K562 (cell line): ENCODE measurements around the gene SLC25A21. TPM values are rescaled to one million over a fixed set of nuclear protein-coding genes. Genes with fewer than 3 reads are reported as not detected.

Source experiments
- BDP1 ChIP-seq: IDR thresholded peaks from 3 replicates; pipeline ENCODE4 v1.6.1; 2011; ENCODE audit not compliant: insufficient read length, insufficient read depth
- BHLHE40 ChIP-seq: IDR thresholded peaks from 2 replicates; pipeline ENCODE4 v1.6.1; 2011; ENCODE audit warnings: low read length, improper control_type of control experiment
- FUS ChIP-seq: fragments of 200-400 bp; formaldehyde crosslinking; optimal IDR thresholded peaks from 2 replicates; pipeline ENCODE3; 2017; ENCODE audit warnings: low read depth, low read length
- GABPB2 ChIP-seq: fragments of 250-450 bp; sonication (Bioruptor Pico); conservative IDR thresholded peaks from 2 replicates; pipeline ENCODE4 v1.5.1; 2021; ENCODE audit warnings: mild to moderate bottlenecking
- HEY1 ChIP-seq: fragments of 250-450 bp; sonication (Bioruptor Pico); IDR thresholded peaks from 2 replicates; pipeline ENCODE4 v1.5.0; 2020; ENCODE audit warnings: mild to moderate bottlenecking, moderate library complexity, borderline replicate concordance
- HOXB6 ChIP-seq: fragments of 250-450 bp; sonication (Bioruptor Pico); IDR thresholded peaks from 2 replicates; pipeline ENCODE4 v1.5.1; 2022; ENCODE audit warnings: mild to moderate bottlenecking, borderline replicate concordance
- MAFG ChIP-seq: fragments of 450-650 bp; conservative IDR thresholded peaks from 2 replicates; pipeline ENCODE4 v1.6.1; 2016; ENCODE audit warnings: missing genetic modification characterization, missing compliant biosample characterization
- NFRKB ChIP-seq: fragments of 450-650 bp; IDR thresholded peaks from 2 replicates; pipeline ENCODE4 v1.6.1; 2016; ENCODE audit warnings: low read depth
- RFX1 ChIP-seq: fragments of 450-650 bp; IDR thresholded peaks from 2 replicates; pipeline ENCODE4 v1.6.1; 2016; ENCODE audit warnings: mild to moderate bottlenecking, moderate library complexity
- SMARCC2 ChIP-seq: fragments of 450-650 bp; IDR thresholded peaks from 2 replicates; pipeline ENCODE4 v1.6.1; 2017; ENCODE audit warnings: antibody characterized with exemption, moderate library complexity, mild to moderate bottlenecking, low read depth
- SMC3 ChIP-seq: conservative IDR thresholded peaks from 2 replicates; pipeline ENCODE4 v1.6.1; 2011; ENCODE audit warnings: low read depth, low read length, improper control_type of control experiment; ENCODE audit not compliant: insufficient read depth
- SREBF1 ChIP-seq: fragments of 150-350 bp; IDR thresholded peaks from 2 replicates; pipeline ENCODE4 v1.6.1; 2014; ENCODE audit warnings: antibody characterized with exemption, low read depth, low read length, borderline replicate concordance
- TCF3 ChIP-seq: sonication (generic); formaldehyde crosslinking; IDR thresholded peaks from 2 replicates; pipeline ENCODE4 v1.4.0; 2020; ENCODE audit warnings: mild to moderate bottlenecking, missing genetic modification reagents
- TCF7 ChIP-seq: sonication (generic); IDR thresholded peaks from 2 replicates; pipeline ENCODE4 v1.6.1; 2016; ENCODE audit warnings: antibody characterized with exemption, borderline replicate concordance
- ZBTB1 ChIP-seq: sonication (generic); formaldehyde crosslinking; IDR thresholded peaks from 2 replicates; pipeline ENCODE4 v1.8.1; 2023; ENCODE audit warnings: missing genetic modification reagents, low read depth, mild to moderate bottlenecking, borderline replicate concordance
- ZBTB33 ChIP-seq: sonication (generic); formaldehyde crosslinking; IDR thresholded peaks from 2 replicates; pipeline ENCODE4 v1.8.1; 2023; ENCODE audit warnings: mild to moderate bottlenecking, missing genetic modification reagents
- ZNF197 ChIP-seq: fragments of 200-800 bp; sonication (Bioruptor generic); IDR thresholded peaks from 2 replicates; pipeline ENCODE4 v1.6.1; 2016; ENCODE audit warnings: low read depth, missing genetic modification characterization, missing compliant biosample characterization
- ZNF274 ChIP-seq: IDR thresholded peaks from 2 replicates; pipeline ENCODE4 v1.6.1; 2011; ENCODE audit warnings: low read depth, mild to moderate bottlenecking, low read length, moderate library complexity, borderline replicate concordance
- ZNF444 ChIP-seq: fragments of 250-450 bp; sonication (Bioruptor Pico); IDR thresholded peaks from 2 replicates; pipeline ENCODE4 v1.4.0; 2020; ENCODE audit warnings: mild to moderate bottlenecking, moderate library complexity
- ZNF778 ChIP-seq: fragments of 450-650 bp; formaldehyde crosslinking; IDR thresholded peaks from 2 replicates; pipeline ENCODE4 v1.4.0; 2020; ENCODE audit warnings: mild to moderate bottlenecking, moderate library complexity
- polyA plus RNA-seq, 8 experiments: library from polyadenylated mRNA; depleted of rRNA in 4 of 8; stranded (reverse) in 5 of 8; unstranded in 3 of 8; fragments of >200 nt; fragmentation: Nextera tagmentation in 2 of 8; fragmentation: Illumina TruSeq in 1 of 8; extraction: Ambion mirVana in 2 of 8; extraction: Trizol in 1 of 8; gene quantifications; 2 replicates each; pipeline versions ENCODE4 v1.2.1 to v1.2.3, GENCODE V29; 2011 to 2014; ENCODE audit warnings: inconsistent platforms in 1 of 8, missing spikeins in 1 of 8
- total RNA-seq, 7 experiments: library from RNA; depleted of rRNA in 6 of 7; stranded (reverse); fragments of >200 nt in 6 of 7; fragmentation: Illumina TruSeq in 2 of 7; extraction: Trizol in 2 of 7; gene quantifications; 2 replicates each; pipeline versions ENCODE4 v1.2.1 to v1.2.3, GENCODE V29; 2011 to 2021; ENCODE audit warnings: low replicate concordance in 1 of 7
- TF ChIP-seq, protein P1 (sequence below): fragments of 250-450 bp; sonication (Bioruptor Pico); IDR thresholded peaks from 2 replicates; pipeline ENCODE4 v1.5.0; 2022; ENCODE audit warnings: mild to moderate bottlenecking
- TF ChIP-seq, protein P2 (sequence below): sonication (generic); formaldehyde crosslinking; IDR thresholded peaks from 2 replicates; pipeline ENCODE4 v1.8.1; 2023; ENCODE audit warnings: missing genetic modification reagents, mild to moderate bottlenecking, borderline replicate concordance

SLC25A21 gene
- total and polyA plus RNA-seq, 9 of the 15 experiments (the other 6 are each of a cell fraction or from before 2014, with no cell fraction given), result 15.2 to 46.7 (median 28.7) TPM

DNA sequence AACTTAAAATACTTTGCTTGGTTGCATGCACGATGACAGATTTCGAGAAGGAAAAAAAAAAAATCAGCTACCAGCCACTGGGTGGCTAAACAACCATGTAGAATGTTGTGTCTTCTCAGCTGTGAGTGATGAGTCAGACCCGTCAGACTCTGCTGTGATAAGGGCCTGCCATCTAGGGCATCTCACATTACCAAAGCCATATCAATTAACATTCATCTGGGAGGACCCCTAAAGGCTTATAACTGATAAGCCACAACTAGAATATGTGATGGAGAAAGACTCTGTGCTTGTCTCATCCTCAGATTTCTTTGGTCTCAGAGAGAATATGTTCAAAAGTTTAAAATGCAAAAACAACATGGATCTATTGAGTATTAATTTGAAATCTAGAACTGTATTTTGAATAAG, 399.3 kb downstream of the SLC25A21 start (continued):
- TF ChIP-seq NFRKB, result no peak
- TF ChIP-seq ZBTB1 (CRISPR knock-in tag), result no peak
- TF ChIP-seq HEY1 (CRISPR knock-in tag), result no peak
- TF ChIP-seq BHLHE40, result no peak
- TF ChIP-seq ZNF778 (CRISPR knock-in tag), result no peak
- peak; percentile 52 for TF ChIP-seq SMARCC2
- TF ChIP-seq BDP1, result no peak
- TF ChIP-seq FUS, result no peak
- no peak for TF ChIP-seq SREBF1
- TF ChIP-seq ZBTB33 (CRISPR knock-in tag), result no peak
- TF ChIP-seq, protein P1, sequence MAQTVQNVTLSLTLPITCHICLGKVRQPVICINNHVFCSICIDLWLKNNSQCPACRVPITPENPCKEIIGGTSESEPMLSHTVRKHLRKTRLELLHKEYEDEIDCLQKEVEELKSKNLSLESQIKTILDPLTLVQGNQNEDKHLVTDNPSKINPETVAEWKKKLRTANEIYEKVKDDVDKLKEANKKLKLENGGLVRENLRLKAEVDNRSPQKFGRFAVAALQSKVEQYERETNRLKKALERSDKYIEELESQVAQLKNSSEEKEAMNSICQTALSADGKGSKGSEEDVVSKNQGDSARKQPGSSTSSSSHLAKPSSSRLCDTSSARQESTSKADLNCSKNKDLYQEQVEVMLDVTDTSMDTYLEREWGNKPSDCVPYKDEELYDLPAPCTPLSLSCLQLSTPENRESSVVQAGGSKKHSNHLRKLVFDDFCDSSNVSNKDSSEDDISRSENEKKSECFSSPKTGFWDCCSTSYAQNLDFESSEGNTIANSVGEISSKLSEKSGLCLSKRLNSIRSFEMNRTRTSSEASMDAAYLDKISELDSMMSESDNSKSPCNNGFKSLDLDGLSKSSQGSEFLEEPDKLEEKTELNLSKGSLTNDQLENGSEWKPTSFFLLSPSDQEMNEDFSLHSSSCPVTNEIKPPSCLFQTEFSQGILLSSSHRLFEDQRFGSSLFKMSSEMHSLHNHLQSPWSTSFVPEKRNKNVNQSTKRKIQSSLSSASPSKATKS, result no peak
- no peak for TF ChIP-seq ZNF197 (CRISPR knock-in tag)
- TF ChIP-seq TCF7, result no peak
- TF ChIP-seq SMC3, result no peak
- no peak for TF ChIP-seq ZNF274
- TF ChIP-seq ZNF444 (CRISPR knock-in tag), result no peak
- TF ChIP-seq GABPB2 (CRISPR knock-in tag), result no peak
- TF ChIP-seq TCF3 (CRISPR knock-in tag), result peak; percentile 71
- no peak for TF ChIP-seq RFX1
- TF ChIP-seq MAFG (tag), result 0 out of 2 replicates have a peak, but pooled peaks have one; percentile 9
- TF ChIP-seq HOXB6 (CRISPR knock-in tag), result no peak
- TF ChIP-seq, protein P2, sequence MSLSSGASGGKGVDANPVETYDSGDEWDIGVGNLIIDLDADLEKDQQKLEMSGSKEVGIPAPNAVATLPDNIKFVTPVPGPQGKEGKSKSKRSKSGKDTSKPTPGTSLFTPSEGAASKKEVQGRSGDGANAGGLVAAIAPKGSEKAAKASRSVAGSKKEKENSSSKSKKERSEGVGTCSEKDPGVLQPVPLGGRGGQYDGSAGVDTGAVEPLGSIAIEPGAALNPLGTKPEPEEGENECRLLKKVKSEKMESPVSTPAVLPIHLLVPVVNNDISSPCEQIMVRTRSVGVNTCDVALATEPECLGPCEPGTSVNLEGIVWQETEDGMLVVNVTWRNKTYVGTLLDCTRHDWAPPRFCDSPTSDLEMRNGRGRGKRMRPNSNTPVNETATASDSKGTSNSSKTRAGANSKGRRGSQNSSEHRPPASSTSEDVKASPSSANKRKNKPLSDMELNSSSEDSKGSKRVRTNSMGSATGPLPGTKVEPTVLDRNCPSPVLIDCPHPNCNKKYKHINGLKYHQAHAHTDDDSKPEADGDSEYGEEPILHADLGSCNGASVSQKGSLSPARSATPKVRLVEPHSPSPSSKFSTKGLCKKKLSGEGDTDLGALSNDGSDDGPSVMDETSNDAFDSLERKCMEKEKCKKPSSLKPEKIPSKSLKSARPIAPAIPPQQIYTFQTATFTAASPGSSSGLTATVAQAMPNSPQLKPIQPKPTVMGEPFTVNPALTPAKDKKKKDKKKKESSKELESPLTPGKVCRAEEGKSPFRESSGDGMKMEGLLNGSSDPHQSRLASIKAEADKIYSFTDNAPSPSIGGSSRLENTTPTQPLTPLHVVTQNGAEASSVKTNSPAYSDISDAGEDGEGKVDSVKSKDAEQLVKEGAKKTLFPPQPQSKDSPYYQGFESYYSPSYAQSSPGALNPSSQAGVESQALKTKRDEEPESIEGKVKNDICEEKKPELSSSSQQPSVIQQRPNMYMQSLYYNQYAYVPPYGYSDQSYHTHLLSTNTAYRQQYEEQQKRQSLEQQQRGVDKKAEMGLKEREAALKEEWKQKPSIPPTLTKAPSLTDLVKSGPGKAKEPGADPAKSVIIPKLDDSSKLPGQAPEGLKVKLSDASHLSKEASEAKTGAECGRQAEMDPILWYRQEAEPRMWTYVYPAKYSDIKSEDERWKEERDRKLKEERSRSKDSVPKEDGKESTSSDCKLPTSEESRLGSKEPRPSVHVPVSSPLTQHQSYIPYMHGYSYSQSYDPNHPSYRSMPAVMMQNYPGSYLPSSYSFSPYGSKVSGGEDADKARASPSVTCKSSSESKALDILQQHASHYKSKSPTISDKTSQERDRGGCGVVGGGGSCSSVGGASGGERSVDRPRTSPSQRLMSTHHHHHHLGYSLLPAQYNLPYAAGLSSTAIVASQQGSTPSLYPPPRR (CRISPR knock-in tag), result no peak
